Renal pelvis (tissue), 4 donors: Measurements from ENCODE around the gene LAG3. TPM values are rescaled to one million over a fixed set of nuclear protein-coding genes. Genes with fewer than 3 reads are reported as not detected.

ENCODE experiments used
- DNase-seq: peaks from one replicate; pipeline ENCODE4 v3.0.0-alpha.2; 2013
- polyA plus RNA-seq, 3 donors: library from polyadenylated mRNA; unstranded; fragments of 120-200 nt; gene quantifications; one replicate each; pipeline ENCODE4 v1.2.1, GENCODE V29; 2013; ENCODE audit not compliant: insufficient read length in 3 of 3

LAG3 gene
- polyA plus RNA-seq, 3 donors, result 1.1 to 2.0 (median 1.4) TPM

DNA sequence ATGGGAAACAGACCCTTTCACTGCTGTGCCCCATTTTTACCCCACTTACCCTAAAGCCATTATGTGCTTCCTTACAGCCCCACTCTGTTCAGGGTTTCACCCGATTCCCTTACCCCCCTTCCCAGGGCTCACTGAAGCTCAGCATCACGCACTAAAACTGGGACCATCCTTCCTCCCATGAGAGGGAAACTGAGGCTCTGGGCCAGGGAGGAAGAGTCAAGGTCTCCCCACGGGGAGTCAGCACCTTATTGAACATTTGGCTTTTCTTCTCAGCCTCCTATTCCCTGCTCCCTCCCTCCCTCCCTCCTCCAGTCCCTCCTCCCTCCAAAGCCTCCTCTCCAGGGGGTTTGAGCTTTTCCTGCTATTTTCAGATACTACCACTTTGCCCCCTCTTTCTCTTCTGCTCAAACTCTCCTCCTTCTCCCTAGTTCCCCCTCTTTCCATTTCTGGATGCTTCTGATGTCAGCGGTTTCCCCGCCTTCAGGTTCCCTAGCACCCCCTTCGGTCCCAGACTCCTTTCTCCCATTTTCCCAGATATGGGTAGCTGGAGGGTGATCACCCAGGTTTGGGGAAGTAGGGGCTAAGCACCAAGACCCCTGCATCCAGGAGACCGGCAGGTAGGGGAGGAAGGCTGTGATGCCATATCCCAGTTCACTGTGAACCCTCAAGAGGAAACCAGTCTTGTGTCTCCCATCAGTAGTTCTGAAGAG lies 50.3 kb downstream of the LAG3 start:
- DNase-seq, result no peak

DNA sequence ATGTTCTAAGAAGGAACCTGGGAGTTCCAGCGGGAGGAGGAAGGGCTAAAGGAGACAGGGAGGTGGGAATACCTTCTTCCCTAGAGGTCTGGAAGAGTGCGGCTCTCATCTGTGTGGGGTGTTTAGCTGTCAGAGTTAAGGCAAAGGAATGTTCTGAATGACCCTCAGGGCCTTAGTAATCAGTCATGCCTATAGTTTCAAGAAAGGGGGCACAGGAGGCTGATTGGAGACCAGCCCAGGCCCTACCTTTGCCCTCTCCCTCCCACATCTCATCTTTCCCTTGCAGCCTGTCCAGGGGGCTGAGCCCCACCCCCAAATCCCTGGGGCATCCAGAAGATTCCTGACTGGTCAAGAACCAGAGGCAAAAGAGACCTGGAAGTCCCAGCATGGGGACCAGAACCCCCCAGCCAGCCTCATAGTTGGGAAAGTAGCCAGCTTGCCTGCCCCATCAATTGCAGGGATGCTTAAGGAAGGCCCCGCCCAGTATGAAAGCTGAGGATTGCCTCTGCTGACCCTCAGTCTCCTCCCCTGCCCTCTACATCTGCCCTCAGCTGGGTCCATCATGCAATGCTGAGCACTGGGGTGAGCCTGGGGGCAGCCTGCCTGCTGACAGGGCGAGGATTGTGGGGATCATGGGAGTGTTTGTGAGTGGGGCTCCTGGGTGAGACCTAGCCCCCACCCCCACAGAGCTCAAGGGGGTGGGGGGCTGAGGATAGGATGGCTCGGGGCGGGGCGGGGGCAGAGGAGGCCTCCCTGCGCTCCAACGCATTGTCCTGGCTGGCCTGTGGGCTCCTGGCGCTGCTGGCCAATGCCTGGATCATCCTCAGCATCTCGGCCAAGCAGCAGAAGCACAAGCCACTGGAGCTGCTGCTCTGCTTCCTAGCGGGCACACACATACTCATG lies 51.1 kb downstream of the LAG3 start:
- DNase-seq, result no peak

DNA sequence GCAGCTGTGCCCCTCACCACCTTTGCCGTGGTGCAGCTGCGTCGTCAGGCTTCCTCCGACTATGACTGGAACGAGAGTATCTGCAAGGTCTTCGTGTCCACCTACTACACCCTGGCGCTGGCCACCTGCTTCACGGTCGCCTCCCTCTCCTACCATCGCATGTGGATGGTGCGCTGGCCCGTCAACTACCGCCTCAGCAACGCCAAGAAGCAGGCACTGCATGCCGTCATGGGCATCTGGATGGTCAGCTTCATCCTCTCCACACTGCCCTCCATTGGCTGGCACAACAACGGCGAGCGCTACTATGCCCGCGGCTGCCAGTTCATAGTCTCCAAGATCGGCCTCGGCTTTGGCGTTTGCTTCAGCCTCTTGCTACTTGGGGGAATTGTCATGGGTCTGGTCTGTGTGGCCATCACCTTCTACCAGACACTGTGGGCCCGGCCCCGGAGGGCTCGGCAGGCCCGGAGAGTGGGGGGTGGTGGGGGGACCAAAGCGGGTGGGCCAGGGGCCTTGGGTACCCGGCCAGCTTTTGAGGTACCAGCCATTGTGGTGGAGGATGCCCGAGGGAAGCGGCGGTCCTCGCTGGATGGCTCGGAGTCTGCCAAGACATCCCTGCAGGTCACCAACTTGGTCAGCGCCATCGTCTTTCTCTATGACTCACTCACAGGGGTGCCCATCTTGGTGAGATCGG lies 51.9 kb downstream of the LAG3 start:
- DNase-seq, result no peak

DNA sequence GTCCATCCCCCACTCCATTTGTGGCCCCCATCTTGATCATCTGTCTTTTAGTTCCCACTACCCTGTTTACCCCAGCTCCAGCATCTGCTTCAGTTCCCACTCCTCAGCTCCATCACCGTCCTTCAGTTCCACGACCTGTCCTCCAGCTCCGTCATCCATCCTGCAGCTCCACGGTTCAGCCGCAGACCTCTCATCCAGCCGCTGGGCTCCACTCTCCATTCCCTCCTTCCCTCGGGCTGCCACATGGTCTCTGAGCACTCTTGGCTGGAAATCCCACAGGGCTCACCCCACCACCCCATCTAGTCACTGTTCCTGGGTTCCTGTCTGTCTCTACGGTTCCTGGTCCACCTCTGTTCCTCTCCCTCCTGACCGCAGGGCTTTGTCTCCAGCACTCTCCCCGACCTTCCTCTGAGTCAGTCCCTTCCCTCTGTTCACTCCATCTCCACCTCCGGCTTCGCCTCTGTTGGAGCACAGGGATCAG lies 52.6 kb downstream of the LAG3 start:
- no peak for DNase-seq

DNA sequence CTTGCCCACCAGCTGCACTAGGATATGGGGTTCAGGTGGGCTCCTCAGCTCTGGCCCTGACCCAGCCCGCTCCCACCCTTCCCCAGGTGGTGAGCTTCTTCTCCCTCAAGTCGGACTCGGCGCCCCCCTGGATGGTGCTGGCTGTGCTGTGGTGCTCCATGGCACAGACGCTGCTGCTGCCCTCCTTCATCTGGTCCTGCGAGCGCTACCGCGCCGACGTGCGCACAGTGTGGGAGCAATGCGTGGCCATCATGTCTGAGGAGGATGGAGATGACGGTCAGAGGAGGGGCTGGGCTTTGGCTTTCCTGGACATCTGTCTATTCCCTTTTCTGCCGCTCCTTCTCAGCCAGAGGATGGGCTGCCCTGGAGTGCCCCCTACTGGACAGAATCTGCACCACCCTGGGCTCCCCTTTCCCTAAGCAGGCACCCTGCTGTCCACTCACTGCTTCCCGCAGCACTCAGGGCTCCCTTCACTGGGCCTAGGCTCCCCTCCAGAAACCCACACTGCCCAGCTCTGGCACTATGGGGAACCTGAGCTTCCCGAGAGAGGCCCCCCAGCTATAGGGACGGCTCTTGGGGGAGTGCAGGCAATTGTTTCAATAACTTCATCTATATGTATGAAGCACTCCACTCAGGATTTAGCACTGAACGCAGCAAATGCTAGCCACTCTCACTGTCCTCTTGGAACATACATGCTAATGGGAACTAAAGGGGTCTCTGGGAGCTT lies 53.2 kb downstream of the LAG3 start:
- DNase-seq, result peak; percentile 85

DNA sequence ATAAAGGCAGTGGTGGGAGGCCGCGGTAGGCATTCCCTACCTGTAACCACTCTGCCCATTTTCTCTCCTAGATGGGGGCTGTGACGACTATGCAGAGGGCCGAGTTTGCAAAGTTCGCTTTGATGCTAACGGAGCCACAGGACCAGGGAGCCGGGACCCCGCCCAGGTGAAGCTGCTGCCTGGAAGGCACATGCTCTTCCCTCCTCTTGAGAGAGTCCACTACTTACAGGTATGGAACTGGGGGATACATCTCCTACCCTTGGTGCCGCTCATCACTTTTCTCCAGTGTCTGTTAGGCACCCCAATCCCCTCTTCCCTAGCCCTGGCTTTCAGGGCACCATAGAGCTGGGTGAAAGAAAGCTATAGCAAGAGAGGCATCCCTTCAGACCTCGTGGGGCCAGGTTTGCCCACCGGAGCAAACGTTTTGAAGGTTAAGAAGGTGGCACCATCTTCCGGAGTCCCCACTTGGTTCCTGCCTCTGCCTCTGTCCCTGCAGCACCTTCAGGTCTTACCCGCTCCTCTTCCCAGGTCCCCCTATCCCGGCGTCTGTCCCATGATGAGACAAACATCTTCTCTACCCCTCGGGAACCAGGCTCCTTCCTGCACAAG lies 53.9 kb downstream of the LAG3 start:
- no peak for DNase-seq

DNA sequence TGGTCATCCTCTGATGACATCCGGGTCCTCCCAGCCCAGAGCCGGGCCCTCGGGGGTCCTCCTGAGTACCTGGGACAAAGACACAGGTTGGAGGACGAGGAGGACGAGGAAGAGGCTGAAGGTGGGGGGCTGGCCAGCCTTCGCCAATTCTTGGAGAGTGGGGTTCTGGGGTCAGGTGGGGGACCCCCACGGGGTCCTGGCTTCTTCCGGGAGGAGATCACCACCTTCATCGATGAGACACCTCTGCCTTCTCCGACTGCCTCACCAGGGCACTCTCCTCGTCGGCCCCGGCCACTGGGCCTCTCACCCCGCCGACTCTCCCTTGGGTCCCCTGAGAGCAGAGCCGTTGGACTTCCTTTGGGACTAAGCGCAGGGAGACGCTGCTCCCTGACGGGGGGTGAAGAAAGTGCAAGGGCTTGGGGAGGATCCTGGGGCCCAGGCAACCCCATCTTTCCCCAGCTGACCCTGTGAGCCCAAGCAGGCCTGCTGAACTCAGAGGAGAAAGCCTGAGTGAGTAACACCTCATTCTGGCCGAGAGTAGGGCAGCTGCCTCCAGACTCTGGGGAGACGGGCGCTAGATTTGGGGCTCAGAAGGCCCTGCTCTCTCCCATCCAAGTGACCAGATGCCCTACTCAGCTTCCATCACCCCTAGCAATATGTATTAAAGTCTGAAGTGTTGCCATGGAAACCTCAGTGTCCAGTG lies 54.6 kb downstream of the LAG3 start:
- no peak for DNase-seq

DNA sequence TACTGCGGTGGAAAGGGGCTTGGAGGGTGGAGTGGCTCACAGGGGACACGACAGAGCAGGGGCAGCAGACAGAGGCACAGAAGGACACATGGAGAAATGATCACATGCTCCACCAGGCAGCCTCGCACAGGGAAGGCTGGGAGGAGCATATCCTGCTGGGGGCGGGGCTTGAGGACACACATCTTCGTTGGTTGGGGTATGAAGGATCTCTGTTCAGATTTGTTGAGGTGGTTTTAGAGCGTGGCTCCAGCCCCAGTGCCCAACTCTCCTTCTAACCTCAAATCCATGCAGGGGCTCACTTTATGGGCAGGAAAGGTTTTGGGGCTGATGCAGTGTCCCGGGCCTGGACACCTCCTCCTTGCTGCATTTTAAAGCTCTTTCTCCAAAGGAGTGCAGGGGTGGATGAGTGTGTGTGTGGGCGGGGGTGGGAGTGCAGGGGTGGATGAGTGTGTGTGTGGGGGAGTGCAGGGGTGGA lies 55.2 kb downstream of the LAG3 start:
- peak; percentile 85 for DNase-seq

Other genes starting within 250 kb of the LAG3 start
- 1,000 to 10,000 TPM; 2,127 to 2,548 (median 2,322) TPM for gene GAPDH, start 238.0 kb upstream of the LAG3 start, polyA plus RNA-seq
- 10 to 100 TPM; 17.1 to 19.6 (median 18.9) TPM for gene IFFO1, start 216.5 kb upstream of the LAG3 start, polyA plus RNA-seq
- 10 to 100 TPM; 24.3 to 39.7 (median 37.4) TPM for gene NOP2, start 204.2 kb upstream of the LAG3 start, polyA plus RNA-seq
- 100 to 1,000 TPM; 307 to 315 (median 315) TPM for gene CHD4, start 165.1 kb upstream of the LAG3 start, polyA plus RNA-seq
- gene LPAR5, start 136.6 kb upstream of the LAG3 start, polyA plus RNA-seq, result 1 to 10 TPM; 1.1 to 1.5 (median 1.4) TPM
- 1 to 10 TPM; 4.6 to 8.0 (median 7.7) TPM for gene ACRBP, start 125.1 kb upstream of the LAG3 start, polyA plus RNA-seq
- 100 to 1,000 TPM; 112 to 119 (median 119) TPM for gene ING4, start 109.4 kb upstream of the LAG3 start, polyA plus RNA-seq
- 100 to 1,000 TPM in 2 of 3 donors, 10 to 100 TPM in 1; 82.7 to 105 (median 102) TPM for gene ZNF384, start 83.1 kb upstream of the LAG3 start, polyA plus RNA-seq
- 10 to 100 TPM; 12.8 to 15.3 (median 14.3) TPM for gene PIANP, start 71.7 kb upstream of the LAG3 start, polyA plus RNA-seq
- 10 to 100 TPM; 68.4 to 70.3 (median 69.4) TPM for gene COPS7A, start 48.5 kb upstream of the LAG3 start, polyA plus RNA-seq
- gene MLF2, start 19.4 kb upstream of the LAG3 start, polyA plus RNA-seq, result 100 to 1,000 TPM; 213 to 247 (median 244) TPM
- gene PTMS, start 6.2 kb upstream of the LAG3 start, polyA plus RNA-seq, result 100 to 1,000 TPM; 589 to 718 (median 618) TPM
- 10 to 100 TPM; 31.0 to 33.1 (median 32.1) TPM for gene CD4, start 17.0 kb downstream of the LAG3 start, polyA plus RNA-seq
- gene GPR162, start 49.3 kb downstream of the LAG3 start, polyA plus RNA-seq, result 10 to 100 TPM; 33.9 to 36.0 (median 35.9) TPM
- gene P3H3, start 55.9 kb downstream of the LAG3 start, polyA plus RNA-seq, result 10 to 100 TPM; 35.2 to 48.0 (median 38.3) TPM
- gene GNB3, start 68.4 kb downstream of the LAG3 start, polyA plus RNA-seq, result 10 to 100 TPM in 1 of 3 donors, 1 to 10 TPM in 2; 7.0 to 13.0 (median 9.9) TPM
- gene CDCA3, start 78.8 kb downstream of the LAG3 start, polyA plus RNA-seq, result 10 to 100 TPM; 27.2 to 37.0 (median 29.7) TPM
- gene USP5, start 79.6 kb downstream of the LAG3 start, polyA plus RNA-seq, result 10 to 100 TPM; 60.3 to 70.2 (median 69.8) TPM
- 100 to 1,000 TPM; 560 to 690 (median 592) TPM for gene TPI1, start 95.0 kb downstream of the LAG3 start, polyA plus RNA-seq
- gene SPSB2, start 100.8 kb downstream of the LAG3 start, polyA plus RNA-seq, result 10 to 100 TPM; 14.8 to 16.8 (median 16.8) TPM
- 10 to 100 TPM; 20.5 to 21.0 (median 20.9) TPM for gene LRRC23, start 132.3 kb downstream of the LAG3 start, polyA plus RNA-seq
- gene ENO2, start 142.1 kb downstream of the LAG3 start, polyA plus RNA-seq, result 10 to 100 TPM; 12.6 to 17.2 (median 14.1) TPM
- 100 to 1,000 TPM; 116 to 147 (median 131) TPM for gene ATN1, start 155.4 kb downstream of the LAG3 start, polyA plus RNA-seq
- 1 to 10 TPM in 1 of 3 donors, not detected in 2; 5.8 TPM for gene RNU7-1, start 171.3 kb downstream of the LAG3 start, polyA plus RNA-seq
- 100 to 1,000 TPM; 135 to 204 (median 158) TPM for gene C12orf57, start 171.5 kb downstream of the LAG3 start, polyA plus RNA-seq
- gene PTPN6, start 178.8 kb downstream of the LAG3 start, polyA plus RNA-seq, result 10 to 100 TPM; 21.1 to 25.2 (median 25.1) TPM
- 100 to 1,000 TPM; 256 to 302 (median 298) TPM for gene PHB2, start 198.1 kb downstream of the LAG3 start, polyA plus RNA-seq
- gene EMG1, start 198.4 kb downstream of the LAG3 start, polyA plus RNA-seq, result 10 to 100 TPM; 41.0 to 53.3 (median 50.5) TPM
- gene LPCAT3, start 246.0 kb downstream of the LAG3 start, polyA plus RNA-seq, result 10 to 100 TPM; 56.5 to 69.0 (median 66.6) TPM